Mammary epithelial cell (primary cell): ENCODE measurements around the gene PAK1IP1.

Experiments
- CTCF ChIP-seq, 2 donors: IDR thresholded peaks in 1 of 2; conservative IDR thresholded peaks in 1 of 2; 2 replicates each; pipeline ENCODE4 v1.5.1; 2011 to 2012; ENCODE audit warnings: inconsistent platforms in 2 of 2, low read length in 2 of 2, mild to moderate bottlenecking in 2 of 2, control low read depth in 1 of 2, low read depth in 1 of 2; ENCODE audit not compliant: insufficient read depth in 1 of 2; ENCODE audit errors: extremely low read depth in 1 of 2
- EZH2 ChIP-seq: IDR thresholded peaks from 2 replicates; pipeline ENCODE4 v1.6.1; 2012; ENCODE audit warnings: low read length, inconsistent platforms, borderline replicate concordance

- TF ChIP-seq CTCF (conservative IDR thresholded peaks at IDR 0.05 in 1 of 2, IDR thresholded peaks at IDR 0.05 in 1 of 2; ENCODE audit: extremely low read depth in 1 of 2, insufficient read depth in 1 of 2, low read depth in 1 of 2, low read length in 2 of 2) = no peak
- no peak for TF ChIP-seq EZH2
These were observed 39.2 kb upstream of the PAK1IP1 start for GRCh38 chr6:10655508-10656055.
